GM18499 (cell line): ENCODE measurements around the gene ULBP1.
"Not testable (repeated sequence)": the region's sequence is repeated elsewhere in the genome, so short reads cannot be mapped to it uniquely, and the experiment has no call there.

ENCODE experiments used
- ATAC-seq: cut with Tn5 transposase; IDR thresholded peaks from one replicate; pipeline ENCODE4 v1.9.1; 2021; ENCODE audit warnings: moderate number of reproducible peaks; ENCODE audit not compliant: insufficient read depth, unreplicated experiment

Gene ULBP1

GRCh38 chr6:149969635-149970034 is 5.9 kb downstream of the ULBP1 start:
- no peak for ATAC-seq

GRCh38 chr6:149974394-149974793 is 10.7 kb downstream of the ULBP1 start:
- ATAC-seq, result not testable (repeated sequence)

GRCh38 chr6:149974825-149975224 is 11.1 kb downstream of the ULBP1 start:
- no peak for ATAC-seq

- no peak for ATAC-seq
Measured at GRCh38 chr6:149975400-149975799, 11.7 kb downstream of the ULBP1 start.

GRCh38 chr6:149977221-149977620 is 13.5 kb downstream of the ULBP1 start:
- no peak for ATAC-seq

- ATAC-seq, result no peak
Measured at GRCh38 chr6:149978610-149979009, 14.9 kb downstream of the ULBP1 start.

- ATAC-seq, result no peak
Measured at GRCh38 chr6:149979293-149979692, 15.6 kb downstream of the ULBP1 start.

- ATAC-seq, result no peak
Measured at GRCh38 chr6:149983145-149983544, 19.4 kb downstream of the ULBP1 start.

- no peak for ATAC-seq
Measured at GRCh38 chr6:149984773-149985172, 21.0 kb downstream of the ULBP1 start.

GRCh38 chr6:149985481-149985937 is 21.8 kb downstream of the ULBP1 start:
- ATAC-seq, result no peak

GRCh38 chr6:149987602-149988107 is 23.9 kb downstream of the ULBP1 start:
- no peak for ATAC-seq

GRCh38 chr6:149988550-149989346 is 25.0 kb downstream of the ULBP1 start:
- ATAC-seq, result no peak

- no peak for ATAC-seq
Measured at GRCh38 chr6:149990212-149990660, 26.5 kb downstream of the ULBP1 start.

- no peak for ATAC-seq
Measured at GRCh38 chr6:149990661-149991471, 27.1 kb downstream of the ULBP1 start.

- ATAC-seq, result not testable (repeated sequence)
Measured at GRCh38 chr6:149991472-149991795, 27.7 kb downstream of the ULBP1 start.

- no peak for ATAC-seq
Measured at GRCh38 chr6:149991838-149992237, 28.1 kb downstream of the ULBP1 start.

- ATAC-seq, result no peak
Measured at GRCh38 chr6:149995235-149995750, 31.6 kb downstream of the ULBP1 start.

- ATAC-seq, result no peak
Measured at GRCh38 chr6:149995971-149996370, 32.2 kb downstream of the ULBP1 start.

- no peak for ATAC-seq
Measured at GRCh38 chr6:149999636-150000035, 35.9 kb downstream of the ULBP1 start.

- no peak for ATAC-seq
Measured at GRCh38 chr6:150001295-150002008, 37.7 kb downstream of the ULBP1 start.
